OCI-LY7 (cell line): Measurements from ENCODE around the gene CELF1. TPM values are rescaled to one million over a fixed set of nuclear protein-coding genes. Genes with fewer than 3 reads are reported as not detected.

Source experiments
- BruUV-seq: library from RNA; stranded (reverse); fragments of 400-500 nt; replicated peaks from 2 replicates; lab custom pipeline; 2021; lab: Mats Ljungman, UMichigan
- CTCF ChIA-PET: fragments of 300-600 bp; sonication (Branson Sonifier 250); formaldehyde crosslinking; loops from one replicate; lab custom pipeline; 2022; ENCODE audit warnings: antibody characterized with exemption; ENCODE audit not compliant: unreplicated experiment; lab: Charles Lee
- POLR2A ChIA-PET: fragments of 300-600 bp; sonication (Branson Sonifier 250); formaldehyde crosslinking; loops from one replicate; lab custom pipeline; 2022; ENCODE audit warnings: antibody characterized with exemption; lab: Charles Lee
- DNase-seq: peaks from one replicate; pipeline ENCODE4 v3.0.0-alpha.2; 2015; ENCODE audit warnings: low spot score
- H2AFZ ChIP-seq: fragments of 200-600 bp; sonication (generic), shearing (Covaris generic); 2 replicates; pipeline ENCODE4 v1.6.1; 2014; ENCODE audit warnings: mild to moderate bottlenecking, antibody characterized with exemption, low read length, moderate library complexity
- H3K27ac ChIP-seq: fragments of 200-600 bp; sonication (generic); 2 replicates; pipeline ENCODE4 v1.5.1; 2014; ENCODE audit warnings: mixed run types, low read depth, mild to moderate bottlenecking, moderate library complexity, low read length, inconsistent platforms; ENCODE audit not compliant: poor library complexity, severe bottlenecking
- H3K36me3 ChIP-seq: fragments of 200-600 bp; sonication (generic); 2 replicates; pipeline ENCODE4 v1.6.1; 2014; ENCODE audit warnings: mild to moderate bottlenecking, antibody characterized with exemption, low read length, moderate library complexity, mixed read lengths; ENCODE audit not compliant: insufficient read depth
- H3K4me1 ChIP-seq: fragments of 200-600 bp; sonication (generic); 2 replicates; pipeline ENCODE4 v1.5.1; 2014; ENCODE audit warnings: mild to moderate bottlenecking, low read length; ENCODE audit not compliant: insufficient read depth, poor library complexity, severe bottlenecking
- H3K4me2 ChIP-seq: fragments of 200-600 bp; sonication (generic); 2 replicates; pipeline ENCODE4 v1.6.1; 2014; ENCODE audit warnings: mild to moderate bottlenecking, low read length
- H3K4me3 ChIP-seq: fragments of 200-600 bp; sonication (generic); 2 replicates; pipeline ENCODE4 v1.5.1; 2014; ENCODE audit warnings: mild to moderate bottlenecking, low read depth, low read length; ENCODE audit not compliant: poor library complexity, severe bottlenecking
- H3K79me2 ChIP-seq: fragments of 200-600 bp; sonication (generic); 2 replicates; pipeline ENCODE4 v1.6.1; 2016; ENCODE audit warnings: low read depth, mild to moderate bottlenecking, low read length, moderate library complexity, mixed read lengths; ENCODE audit not compliant: insufficient read depth
- H3K9me2 ChIP-seq: fragments of 200-600 bp; sonication (generic); 2 replicates; pipeline ENCODE4 v1.6.1; 2016; ENCODE audit warnings: mild to moderate bottlenecking, low read length, mixed read lengths; ENCODE audit not compliant: insufficient read depth
- H3K9me3 ChIP-seq: fragments of 200-600 bp; sonication (generic); 2 replicates; pipeline ENCODE4 v1.6.1; 2014; ENCODE audit warnings: mild to moderate bottlenecking, mixed run types, low read length, mixed read lengths
- H4K20me1 ChIP-seq: fragments of 200-600 bp; sonication (generic); 2 replicates; pipeline ENCODE4 v1.6.1; 2014; ENCODE audit warnings: mild to moderate bottlenecking, antibody characterized with exemption, low read length, moderate library complexity, mixed read lengths; ENCODE audit not compliant: insufficient read depth
- EZH2phosphoT487 ChIP-seq: fragments of 200-600 bp; sonication (generic); IDR thresholded peaks from 2 replicates; pipeline ENCODE4 v1.6.1; 2018; ENCODE audit warnings: low read depth, borderline replicate concordance, mild to moderate bottlenecking, mixed run types, antibody characterized with exemption, low read length, moderate library complexity, mixed read lengths
- intact Hi-C: fragments of 100-400 bp; cut with micrococcal nuclease; formaldehyde crosslinking; loops from one replicate; pipeline ENCODE4 v1.10.0; 2022; ENCODE audit not compliant: unreplicated experiment
- total RNA-seq, 2 experiments: library from RNA; depleted of rRNA in 1 of 2; stranded (reverse); fragments of >200 nt in 1 of 2; shearing (Covaris generic) in 1 of 2; gene quantifications; 2 replicates each; pipeline ENCODE4 v1.2.3, GENCODE V29; 2014 to 2022
- TF ChIP-seq, protein P1 (sequence below): fragments of 200-600 bp; sonication (generic); conservative IDR thresholded peaks from 2 replicates; pipeline ENCODE4 v1.5.1; 2014; ENCODE audit warnings: mild to moderate bottlenecking, antibody characterized with exemption, low read length, moderate library complexity, mixed read lengths

Gene CELF1
- total RNA-seq, 2 experiments from 2014 or later = 87.4 to 143 TPM

DNA sequence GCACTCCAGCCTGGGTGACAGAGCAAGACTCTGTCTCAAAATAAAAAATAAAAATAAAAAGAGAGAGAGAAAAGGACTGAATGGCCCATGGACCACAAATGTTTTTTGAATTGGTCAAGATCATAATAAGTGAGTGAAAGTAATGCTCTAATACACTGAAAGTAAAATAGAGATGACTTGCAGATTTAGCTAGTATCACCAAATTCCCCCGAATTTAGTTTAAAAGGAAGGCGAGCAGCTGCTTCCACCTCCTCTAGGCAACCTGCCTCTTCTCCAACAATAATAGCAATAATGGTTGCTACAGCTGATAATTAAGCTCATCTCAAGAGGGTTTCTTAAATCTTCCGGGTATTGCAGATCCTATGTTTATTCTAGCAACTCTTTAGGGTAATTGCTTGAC, 36.8 kb downstream of the CELF1 start:
- ChIA-PET CTCF (no interaction called here), POLR2A (interaction anchor here (0.6 to 1.4 kb wide), 5 partner anchors 11 to 300 kb away, joined by 3 to 5 read pairs (median 4); no protein-coding TSS in a partner anchor)
- BruUV-seq = no TSS peak
- no peak overlapping the region for H2AFZ ChIP-seq
- TF ChIP-seq, protein P1, sequence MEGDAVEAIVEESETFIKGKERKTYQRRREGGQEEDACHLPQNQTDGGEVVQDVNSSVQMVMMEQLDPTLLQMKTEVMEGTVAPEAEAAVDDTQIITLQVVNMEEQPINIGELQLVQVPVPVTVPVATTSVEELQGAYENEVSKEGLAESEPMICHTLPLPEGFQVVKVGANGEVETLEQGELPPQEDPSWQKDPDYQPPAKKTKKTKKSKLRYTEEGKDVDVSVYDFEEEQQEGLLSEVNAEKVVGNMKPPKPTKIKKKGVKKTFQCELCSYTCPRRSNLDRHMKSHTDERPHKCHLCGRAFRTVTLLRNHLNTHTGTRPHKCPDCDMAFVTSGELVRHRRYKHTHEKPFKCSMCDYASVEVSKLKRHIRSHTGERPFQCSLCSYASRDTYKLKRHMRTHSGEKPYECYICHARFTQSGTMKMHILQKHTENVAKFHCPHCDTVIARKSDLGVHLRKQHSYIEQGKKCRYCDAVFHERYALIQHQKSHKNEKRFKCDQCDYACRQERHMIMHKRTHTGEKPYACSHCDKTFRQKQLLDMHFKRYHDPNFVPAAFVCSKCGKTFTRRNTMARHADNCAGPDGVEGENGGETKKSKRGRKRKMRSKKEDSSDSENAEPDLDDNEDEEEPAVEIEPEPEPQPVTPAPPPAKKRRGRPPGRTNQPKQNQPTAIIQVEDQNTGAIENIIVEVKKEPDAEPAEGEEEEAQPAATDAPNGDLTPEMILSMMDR = no peak
- no peak for TF ChIP-seq EZH2phosphoT487
- H3K4me3 ChIP-seq = no peak overlapping the region
- peaks cover 33% of the 10 kb centered on the region for H3K4me1 ChIP-seq
- no peaks in the 10 kb centered on the region for H3K9me2 ChIP-seq
- intact Hi-C loops = no loop called here
- no peak overlapping the region for H3K4me2 ChIP-seq
- H3K36me3 ChIP-seq = peaks cover 27% of the 10 kb centered on the region
- H4K20me1 ChIP-seq = peaks cover 21% of the 10 kb centered on the region
- no peak overlapping the region for H3K27ac ChIP-seq
- no peak for DNase-seq
- H3K9me3 ChIP-seq = no peaks in the 10 kb centered on the region
- H3K79me2 ChIP-seq = peaks cover 100% of the 10 kb centered on the region

DNA sequence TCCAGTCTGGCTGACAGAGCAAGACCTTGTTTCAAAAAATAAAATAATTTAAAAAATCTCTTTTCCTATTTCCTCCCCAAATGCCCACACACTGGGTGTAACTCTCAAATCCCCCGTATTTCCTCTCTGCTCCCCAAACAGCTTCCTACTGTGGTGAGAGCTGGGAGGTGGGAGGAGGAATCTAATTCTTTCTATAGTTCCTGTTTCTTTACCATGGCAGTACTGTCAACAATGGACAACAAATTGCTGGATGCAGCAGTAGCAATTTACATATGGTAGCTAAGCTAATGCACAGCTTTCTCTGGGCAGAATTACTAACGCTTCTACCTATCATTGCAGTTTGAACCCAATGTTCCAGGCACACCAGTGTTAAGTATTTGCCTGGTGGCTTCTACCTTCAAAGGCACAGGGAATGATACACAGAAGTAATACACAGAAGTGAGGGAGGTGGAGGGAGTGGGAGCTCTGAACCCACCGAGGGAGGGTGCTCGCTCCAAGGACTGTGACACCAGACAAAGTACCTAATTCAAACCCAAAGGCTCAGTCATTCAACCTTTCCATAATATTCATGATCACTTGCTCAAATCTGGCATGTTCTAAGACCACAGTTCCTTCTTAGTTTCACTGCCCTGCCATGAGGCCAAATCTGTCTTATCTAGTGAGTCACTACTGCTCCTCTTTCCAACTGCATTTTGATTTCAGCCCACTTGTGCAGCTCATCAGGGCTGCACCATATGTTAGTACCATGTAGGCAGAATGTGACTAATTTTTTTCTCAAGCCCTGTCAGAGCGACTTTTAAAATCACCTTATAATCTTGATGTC, 37.9 kb downstream of the CELF1 start:
- no peak for DNase-seq
- ChIA-PET POLR2A (interaction anchor here (0.6 to 1.4 kb wide), 4 partner anchors 9 to 80 kb away, joined by 3 to 5 read pairs (median 4); no protein-coding TSS in a partner anchor), CTCF (no interaction called here)
- Histone ChIP-seq H4K20me1 (peaks cover 21% of the 10 kb centered on the region), H3K79me2 (peaks cover 100% of the 10 kb centered on the region), H3K27ac (peak overlapping the region; percentile 0), H3K36me3 (peaks cover 34% of the 10 kb centered on the region), H3K9me2 (no peaks in the 10 kb centered on the region), H3K4me1 (peaks cover 33% of the 10 kb centered on the region), H3K9me3 (no peaks in the 10 kb centered on the region), H2AFZ (no peak overlapping the region), H3K4me3 (no peak overlapping the region), H3K4me2 (peak overlapping the region; percentile 27; the same call in 1 of the 2 replicates)
- BruUV-seq = TSS peak; percentile 21
- intact Hi-C loops = no loop called here
- TF ChIP-seq, protein P1 = no peak
- no peak for TF ChIP-seq EZH2phosphoT487

DNA sequence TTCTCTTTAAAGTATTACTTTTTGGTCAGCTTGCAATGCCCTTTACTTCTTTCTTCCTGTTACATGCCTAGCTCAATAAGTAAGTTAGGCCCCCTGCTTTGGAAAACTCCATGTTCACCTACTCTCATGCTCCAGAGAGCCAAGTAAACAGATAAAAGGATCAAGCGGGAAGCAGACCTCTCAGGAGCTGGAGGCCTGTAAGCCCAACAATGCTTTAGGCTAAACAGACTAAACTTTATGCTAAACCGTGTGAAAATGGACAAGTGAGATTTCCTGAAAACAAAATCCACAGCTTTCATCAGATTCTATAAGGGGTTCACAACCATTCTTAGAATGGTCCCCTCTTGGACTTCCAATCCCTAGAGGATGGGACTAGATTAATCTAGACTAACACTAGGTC, 40.2 kb downstream of the CELF1 start:
- TF ChIP-seq, protein P1 = no peak
- TF ChIP-seq EZH2phosphoT487 = no peak
- POLR2A ChIA-PET = interaction anchor here (1.0 to 1.5 kb wide), 2 partner anchors 12 to 17 kb away, joined by 3 to 4 read pairs; no protein-coding TSS in a partner anchor

More for the DNA sequence above, 40.2 kb downstream of the CELF1 start:
- H3K36me3 ChIP-seq = peaks cover 28% of the 10 kb centered on the region
- intact Hi-C loops = no loop called here
- CTCF ChIA-PET = no interaction called here
- DNase-seq = no peak
- no peak overlapping the region for H2AFZ ChIP-seq
- H3K4me2 ChIP-seq = no peak overlapping the region
- peaks cover 12% of the 10 kb centered on the region for H4K20me1 ChIP-seq
- peaks cover 30% of the 10 kb centered on the region for H3K4me1 ChIP-seq
- H3K9me2 ChIP-seq = no peaks in the 10 kb centered on the region
- peaks cover 98% of the 10 kb centered on the region for H3K79me2 ChIP-seq
- BruUV-seq = no TSS peak
- peak overlapping the region; percentile 26 for H3K27ac ChIP-seq
- H3K4me3 ChIP-seq = no peak overlapping the region
- H3K9me3 ChIP-seq = no peaks in the 10 kb centered on the region
